ENCODE data around the gene MLF2. TPM values are rescaled to one million over a fixed set of nuclear protein-coding genes. Genes with fewer than 3 reads are reported as not detected.

MLF2 gene
- total RNA-seq, 1 donor from 2014 or later, result 120 TPM

GRCh38 chr12:6774499-6775062 lies 21.6 kb upstream of the MLF2 start:
- Histone ChIP-seq H4K20me1 (ENCODE audit: low read depth) (peaks cover 41% of the 10 kb centered on the region), H3K27me3 (peaks cover 18% of the 10 kb centered on the region), H3K4me1 (peaks cover 62% of the 10 kb centered on the region), H3K36me3 (peaks cover 5% of the 10 kb centered on the region), H3K9me3 (ENCODE audit: low read depth) (no peaks in the 10 kb centered on the region), H3K4me2 (no peak overlapping the region), H3K79me2 (ENCODE audit: low read depth) (peaks cover 15% of the 10 kb centered on the region), H3F3A (ENCODE audit: low read depth) (peaks cover 60% of the 10 kb centered on the region), H3K9ac (no peak overlapping the region), H3K27ac (no peak overlapping the region), H3K4me3 (no peak overlapping the region), H2AFZ (replicated peaks) (no peak overlapping the region)
- Mint-ChIP-seq H3K36me3 (peaks cover 40% of the 10 kb centered on the region), H3K27me3 (ENCODE audit: insufficient read depth, low read depth) (peaks cover 32% of the 10 kb centered on the region), H3K27ac (peak overlapping the region; percentile 33), H3K9me3 (no peaks in the 10 kb centered on the region), H3K4me3 (peak overlapping the region; percentile 63), H3K4me1 (peaks cover 56% of the 10 kb centered on the region)
- no peak for DNase-seq (ENCODE audit: low spot score)
- no peak for TF ChIP-seq EZH2phosphoT487 (IDR thresholded peaks at IDR 0.05)
- no peak for TF ChIP-seq EZH2 (IDR thresholded peaks at IDR 0.05)
- TF ChIP-seq, protein P1, sequence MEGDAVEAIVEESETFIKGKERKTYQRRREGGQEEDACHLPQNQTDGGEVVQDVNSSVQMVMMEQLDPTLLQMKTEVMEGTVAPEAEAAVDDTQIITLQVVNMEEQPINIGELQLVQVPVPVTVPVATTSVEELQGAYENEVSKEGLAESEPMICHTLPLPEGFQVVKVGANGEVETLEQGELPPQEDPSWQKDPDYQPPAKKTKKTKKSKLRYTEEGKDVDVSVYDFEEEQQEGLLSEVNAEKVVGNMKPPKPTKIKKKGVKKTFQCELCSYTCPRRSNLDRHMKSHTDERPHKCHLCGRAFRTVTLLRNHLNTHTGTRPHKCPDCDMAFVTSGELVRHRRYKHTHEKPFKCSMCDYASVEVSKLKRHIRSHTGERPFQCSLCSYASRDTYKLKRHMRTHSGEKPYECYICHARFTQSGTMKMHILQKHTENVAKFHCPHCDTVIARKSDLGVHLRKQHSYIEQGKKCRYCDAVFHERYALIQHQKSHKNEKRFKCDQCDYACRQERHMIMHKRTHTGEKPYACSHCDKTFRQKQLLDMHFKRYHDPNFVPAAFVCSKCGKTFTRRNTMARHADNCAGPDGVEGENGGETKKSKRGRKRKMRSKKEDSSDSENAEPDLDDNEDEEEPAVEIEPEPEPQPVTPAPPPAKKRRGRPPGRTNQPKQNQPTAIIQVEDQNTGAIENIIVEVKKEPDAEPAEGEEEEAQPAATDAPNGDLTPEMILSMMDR (IDR thresholded peaks at IDR 0.05), result no peak

DNA sequence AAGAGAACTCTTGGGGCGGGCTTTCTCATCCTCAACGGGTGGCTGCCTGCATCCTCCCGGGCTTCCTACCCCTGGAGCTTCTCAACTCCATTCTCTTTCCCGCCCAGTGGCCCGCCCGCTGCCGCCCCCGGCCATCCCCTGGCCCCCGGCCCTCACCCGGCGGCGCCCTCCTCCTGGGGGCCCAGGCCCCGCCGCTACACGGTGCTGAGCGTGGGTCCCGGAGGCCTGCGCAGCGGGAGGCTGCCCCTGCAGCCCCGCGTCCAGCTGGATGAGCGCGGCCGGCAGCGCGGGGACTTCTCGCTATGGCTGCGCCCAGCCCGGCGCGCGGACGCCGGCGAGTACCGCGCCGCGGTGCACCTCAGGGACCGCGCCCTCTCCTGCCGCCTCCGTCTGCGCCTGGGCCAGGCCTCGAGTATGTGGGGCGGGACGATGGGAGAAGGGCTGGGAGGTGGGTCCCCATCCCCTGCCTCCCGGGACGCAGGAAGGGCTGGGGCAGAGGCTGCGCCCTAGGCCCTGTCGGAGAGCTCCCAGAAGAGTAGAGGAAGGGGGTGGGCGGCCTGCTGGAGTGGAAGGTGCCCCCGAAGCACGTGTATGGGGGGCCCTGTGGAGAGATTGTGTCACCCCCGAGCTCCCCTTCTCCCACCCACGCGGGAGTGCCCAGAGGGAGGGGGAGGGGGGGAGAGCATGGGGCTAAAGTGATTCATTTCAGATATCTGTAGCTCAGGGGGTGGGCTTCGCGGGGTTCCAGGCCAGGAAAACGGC lies 20.8 kb upstream of the MLF2 start:
- H3K27ac Mint-ChIP-seq, result no peak overlapping the region
- no peak overlapping the region for H3K9ac ChIP-seq
- H2AFZ ChIP-seq (replicated peaks), result no peak overlapping the region
- no peaks in the 10 kb centered on the region for H3K9me3 ChIP-seq (ENCODE audit: low read depth)
- peaks cover 54% of the 10 kb centered on the region for H3K4me1 Mint-ChIP-seq
- H3K79me2 ChIP-seq (ENCODE audit: low read depth), result peaks cover 23% of the 10 kb centered on the region
- no peak for TF ChIP-seq EZH2 (IDR thresholded peaks at IDR 0.05)
- TF ChIP-seq, protein P1 (IDR thresholded peaks at IDR 0.05), result no peak
- no peak for TF ChIP-seq EZH2phosphoT487 (IDR thresholded peaks at IDR 0.05)
- peak overlapping the region; percentile 52 for H3K4me3 Mint-ChIP-seq
- peaks cover 60% of the 10 kb centered on the region for H3K4me1 ChIP-seq
- DNase-seq (ENCODE audit: low spot score), result peak; percentile 66
- H4K20me1 ChIP-seq (ENCODE audit: low read depth), result peaks cover 47% of the 10 kb centered on the region
- H3K36me3 Mint-ChIP-seq, result peaks cover 44% of the 10 kb centered on the region
- H3F3A ChIP-seq (ENCODE audit: low read depth), result peaks cover 60% of the 10 kb centered on the region
- H3K27ac ChIP-seq, result no peak overlapping the region
- peaks cover 18% of the 10 kb centered on the region for H3K27me3 ChIP-seq
- peaks cover 28% of the 10 kb centered on the region for H3K27me3 Mint-ChIP-seq (ENCODE audit: insufficient read depth, low read depth)
- no peaks in the 10 kb centered on the region for H3K9me3 Mint-ChIP-seq
- H3K4me2 ChIP-seq, result peak overlapping the region; percentile 77
- H3K36me3 ChIP-seq, result peaks cover 5% of the 10 kb centered on the region
- peak overlapping the region; percentile 34 for H3K4me3 ChIP-seq

DNA sequence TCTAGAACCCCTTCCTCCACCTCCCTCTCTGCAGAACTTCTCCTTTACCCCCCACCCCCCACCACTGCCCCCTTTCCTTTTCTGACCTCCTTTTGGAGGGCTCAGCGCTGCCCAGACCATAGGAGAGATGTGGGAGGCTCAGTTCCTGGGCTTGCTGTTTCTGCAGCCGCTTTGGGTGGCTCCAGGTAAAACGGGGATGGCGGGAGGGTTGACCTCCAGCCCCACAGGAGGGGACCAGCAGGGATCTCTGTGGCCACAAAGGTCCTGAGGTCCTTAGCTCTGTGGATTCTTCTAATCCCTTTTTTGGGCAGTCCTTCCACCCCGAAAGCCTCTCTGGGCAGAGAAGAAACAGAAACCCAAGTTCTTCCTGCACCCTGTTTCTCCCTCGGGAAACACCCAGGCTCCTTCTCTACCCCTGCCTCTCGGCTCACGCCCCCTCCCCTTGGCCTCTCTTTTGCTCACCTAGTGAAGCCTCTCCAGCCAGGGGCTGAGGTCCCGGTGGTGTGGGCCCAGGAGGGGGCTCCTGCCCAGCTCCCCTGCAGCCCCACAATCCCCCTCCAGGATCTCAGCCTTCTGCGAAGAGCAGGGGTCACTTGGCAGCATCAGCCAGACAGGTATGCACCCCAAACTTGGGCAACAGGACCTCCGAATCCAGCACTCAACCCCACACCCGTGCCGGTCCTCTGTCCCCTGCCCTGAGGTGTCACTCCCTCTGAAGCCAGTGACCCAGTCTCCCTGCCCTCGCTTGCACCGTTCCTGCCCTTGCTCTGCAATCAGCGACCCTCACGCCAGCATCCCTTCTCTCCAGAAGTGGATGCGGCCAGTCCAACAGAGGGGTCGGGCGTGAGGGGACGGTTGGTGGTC lies 20.0 kb upstream of the MLF2 start:
- Mint-ChIP-seq H3K4me1 (peaks cover 54% of the 10 kb centered on the region), H3K4me3 (peak overlapping the region; percentile 52), H3K9me3 (no peaks in the 10 kb centered on the region), H3K36me3 (peaks cover 44% of the 10 kb centered on the region), H3K27ac (peak overlapping the region; percentile 33), H3K27me3 (ENCODE audit: insufficient read depth, low read depth) (peaks cover 28% of the 10 kb centered on the region)
- Histone ChIP-seq H3K36me3 (peaks cover 5% of the 10 kb centered on the region), H3K27me3 (peaks cover 18% of the 10 kb centered on the region), H3K4me2 (peak overlapping the region; percentile 77), H3K9ac (no peak overlapping the region), H3K4me3 (peak overlapping the region; percentile 34), H3K79me2 (ENCODE audit: low read depth) (peaks cover 31% of the 10 kb centered on the region), H3K9me3 (ENCODE audit: low read depth) (no peaks in the 10 kb centered on the region), H3F3A (ENCODE audit: low read depth) (peaks cover 60% of the 10 kb centered on the region), H3K27ac (no peak overlapping the region), H3K4me1 (peaks cover 52% of the 10 kb centered on the region), H4K20me1 (ENCODE audit: low read depth) (peaks cover 56% of the 10 kb centered on the region), H2AFZ (replicated peaks) (no peak overlapping the region)
- peak; percentile 48 for DNase-seq (ENCODE audit: low spot score)
- TF ChIP-seq, protein P1 (IDR thresholded peaks at IDR 0.05), result no peak
- TF ChIP-seq EZH2phosphoT487 (IDR thresholded peaks at IDR 0.05), result no peak
- peak; percentile 51 for TF ChIP-seq EZH2 (IDR thresholded peaks at IDR 0.05)

Data from neural progenitor cell (in vitro differentiated cells).